Heart left ventricle (tissue), 13 donors: ENCODE results near the gene SORBS1.

ENCODE experiments used
- CTCF ChIP-seq, 12 donors: fragments of 200-600 bp; sonication (generic) in 4 of 12; IDR thresholded peaks; one replicate each; pipeline versions ENCODE4 v1.5.0 to v1.8.0; 2018 to 2022; ENCODE audit warnings: antibody characterized with exemption in 12 of 12, mild to moderate bottlenecking in 5 of 12
- POLR2A ChIP-seq, 2 donors: fragments of 450-650 bp; IDR thresholded peaks; one replicate each; pipeline ENCODE4 v1.6.1; 2017; ENCODE audit warnings: antibody characterized with exemption in 2 of 2, mild to moderate bottlenecking in 2 of 2, moderate library complexity in 2 of 2
- donor health status: ischemic (EF 13 %, LVEDD 7.1; RV severe dilation, severe dysfunction).
- donor health status: DM: no; HTN: yes; CAD: no.
- donor health status: DM: no; HTN: no; CAD: no.
- donor health status: ischemic (EF 25% LVEDD 6.9; RV normal size, moderate dysfunction).
- donor health status: ischemic (EF 25% LVEDD 5.7; RV mildly dilated, moderate dysfunction).
- donor health status: ischemic (EF 35%, LVEDD 5.7; RV mildly dilated, moderate dysfunction).
- donor health status: nonischemic (EF 11% LVEDD 7.7; RV severe dilation, severe dysfunction).
- donor health status: DM: yes; HTN: yes; CAD: no.
- donor health status: PGD.
- donor health status: ischemic (EF 29% LVEDD 5.4; RV normal size, mild dysfunction).
- donor health status: nonischemic (EF 23%, LVEDD 6.1; RV moderate dilation, normal function).

GRCh38 chr10:95535526-95535925 lies 25.6 kb downstream of the SORBS1 start:
- TF ChIP-seq POLR2A (IDR thresholded peaks at IDR 0.05) = no peak
- no peak for TF ChIP-seq CTCF (IDR thresholded peaks at IDR 0.05)
